Astrocyte of the spinal cord (primary cell): ENCODE measurements around the gene RWDD1.

Source experiments
- DNase-seq: peaks from one replicate; pipeline ENCODE4 v3.0.0; 2011; ENCODE audit warnings: low read depth, low spot score
- H3K4me3 ChIP-seq: 2 replicates; pipeline ENCODE4 v1.5.1; 2011; ENCODE audit warnings: low read depth, mild to moderate bottlenecking, low read length, moderate library complexity
- in situ Hi-C: cut with HindIII; loops from 2 replicates; pipeline ENCODE4 v1.10.0; 2017; ENCODE audit warnings: low sequenced_read_pairs
- TF ChIP-seq, protein P1 (sequence below): IDR thresholded peaks from 2 replicates; pipeline ENCODE4 v1.5.1; 2012; ENCODE audit warnings: low read depth, mild to moderate bottlenecking, low read length, inconsistent platforms

RWDD1 gene

DNA sequence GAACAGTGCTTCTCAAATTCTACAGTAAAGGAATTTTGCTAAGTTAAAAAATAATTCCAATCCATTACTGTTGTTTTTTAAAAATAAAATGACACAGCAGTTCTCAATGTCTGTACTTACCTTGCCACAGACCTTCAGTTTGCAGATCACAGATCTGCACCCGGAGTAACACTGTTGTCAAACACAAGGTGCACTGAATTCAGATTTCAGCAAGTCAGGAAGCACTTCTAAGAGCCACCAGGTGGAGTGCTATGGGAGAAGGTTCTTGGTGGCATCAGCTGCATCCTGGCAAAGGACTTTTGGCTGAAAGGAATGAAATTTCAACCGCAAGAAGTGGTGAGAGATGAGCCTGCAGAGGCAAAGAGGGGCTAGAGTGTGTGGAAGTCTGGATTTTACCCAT is 62.4 kb downstream of the RWDD1 start:
- no peak for DNase-seq
- TF ChIP-seq, protein P1, sequence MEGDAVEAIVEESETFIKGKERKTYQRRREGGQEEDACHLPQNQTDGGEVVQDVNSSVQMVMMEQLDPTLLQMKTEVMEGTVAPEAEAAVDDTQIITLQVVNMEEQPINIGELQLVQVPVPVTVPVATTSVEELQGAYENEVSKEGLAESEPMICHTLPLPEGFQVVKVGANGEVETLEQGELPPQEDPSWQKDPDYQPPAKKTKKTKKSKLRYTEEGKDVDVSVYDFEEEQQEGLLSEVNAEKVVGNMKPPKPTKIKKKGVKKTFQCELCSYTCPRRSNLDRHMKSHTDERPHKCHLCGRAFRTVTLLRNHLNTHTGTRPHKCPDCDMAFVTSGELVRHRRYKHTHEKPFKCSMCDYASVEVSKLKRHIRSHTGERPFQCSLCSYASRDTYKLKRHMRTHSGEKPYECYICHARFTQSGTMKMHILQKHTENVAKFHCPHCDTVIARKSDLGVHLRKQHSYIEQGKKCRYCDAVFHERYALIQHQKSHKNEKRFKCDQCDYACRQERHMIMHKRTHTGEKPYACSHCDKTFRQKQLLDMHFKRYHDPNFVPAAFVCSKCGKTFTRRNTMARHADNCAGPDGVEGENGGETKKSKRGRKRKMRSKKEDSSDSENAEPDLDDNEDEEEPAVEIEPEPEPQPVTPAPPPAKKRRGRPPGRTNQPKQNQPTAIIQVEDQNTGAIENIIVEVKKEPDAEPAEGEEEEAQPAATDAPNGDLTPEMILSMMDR: peak; percentile 38
- H3K4me3 ChIP-seq: no peak overlapping the region
- in situ Hi-C loops: no loop called here
